Small intestine (tissue), 7 donors: Measurements from ENCODE around the gene CHID1. TPM values are rescaled to one million over a fixed set of nuclear protein-coding genes. Genes with fewer than 3 reads are reported as not detected.

Experiments used
- DNase-seq, 2 donors: peaks; one replicate each; pipeline versions ENCODE4 v3.0.0 to v3.0.0-alpha.2; 2013
- FAIRE-seq: peaks from 2 replicates; lab custom pipeline; 2012; peaks lifted over from hg19 to GRCh38; lab: Jason Lieb, UNC
- H3K27ac ChIP-seq, 3 donors: one replicate each; pipeline ENCODE4 v1.5.1; 2013; ENCODE audit warnings: low read length in 2 of 3, mild to moderate bottlenecking in 2 of 3, control low read depth in 1 of 3, inconsistent platforms in 1 of 3, low read depth in 1 of 3, moderate library complexity in 1 of 3
- H3K27me3 ChIP-seq, 3 donors: one replicate each; pipeline ENCODE4 v1.6.1; 2013; ENCODE audit warnings: low read length in 3 of 3, inconsistent platforms in 1 of 3; ENCODE audit not compliant: control insufficient read depth in 3 of 3, insufficient read depth in 3 of 3
- H3K36me3 ChIP-seq, 3 donors: one replicate each; pipeline ENCODE4 v1.6.1; 2013; ENCODE audit warnings: low read length in 3 of 3, inconsistent platforms in 1 of 3, low read depth in 1 of 3, mild to moderate bottlenecking in 1 of 3, moderate library complexity in 1 of 3; ENCODE audit not compliant: control insufficient read depth in 3 of 3, insufficient read depth in 2 of 3
- H3K4me1 ChIP-seq, 3 donors: one replicate each; pipeline ENCODE4 v1.6.1; 2013; ENCODE audit warnings: low read length in 2 of 3, inconsistent platforms in 1 of 3, low read depth in 1 of 3, mild to moderate bottlenecking in 1 of 3, moderate library complexity in 1 of 3; ENCODE audit not compliant: control insufficient read depth in 3 of 3, insufficient read depth in 2 of 3
- H3K4me3 ChIP-seq, 3 donors: one replicate each; pipeline ENCODE4 v1.5.1; 2013; ENCODE audit warnings: low read length in 3 of 3, control low read depth in 1 of 3, inconsistent platforms in 1 of 3, low read depth in 1 of 3, mild to moderate bottlenecking in 1 of 3, moderate library complexity in 1 of 3
- H3K9me3 ChIP-seq, 2 donors: one replicate each; pipeline ENCODE4 v1.6.1; 2013; ENCODE audit warnings: low read depth in 1 of 2, low read length in 1 of 2; ENCODE audit not compliant: control insufficient read depth in 2 of 2, insufficient read depth in 1 of 2
- WGBS, 3 donors: extraction: QIAGEN DNeasy Blood & Tissue Kit; methylation state at CpG; one replicate each; pipeline ENCODE4 v1.1.7; 2013; 5-methylcytosine and 5-hydroxymethylcytosine counted together
- polyA plus RNA-seq, 4 donors: library from polyadenylated mRNA; stranded (reverse) in 3 of 4; unstranded in 1 of 4; fragments of 200-250 nt in 3 of 4; fragments of 120-200 nt in 1 of 4; gene quantifications; one replicate each; pipeline versions ENCODE4 v1.2.1 to v1.2.3, GENCODE V29; 2013
- donor health status: healthy with polysubstance abuse.
- donor health status: control.
- donor health status: control.
- donor health status: Bipolar disorder and iron deficiency.
- donor health status: healthy.

CHID1 gene
- polyA plus RNA-seq, 4 donors = 13.6 to 94.4 (median 42.1) TPM

GRCh38 chr11:848380-848931 is 62.2 kb downstream of the CHID1 start:
- peaks cover 0 to 75% (median 6%) of the 10 kb centered on the region in 3 donors for H3K27me3 ChIP-seq

DNA sequence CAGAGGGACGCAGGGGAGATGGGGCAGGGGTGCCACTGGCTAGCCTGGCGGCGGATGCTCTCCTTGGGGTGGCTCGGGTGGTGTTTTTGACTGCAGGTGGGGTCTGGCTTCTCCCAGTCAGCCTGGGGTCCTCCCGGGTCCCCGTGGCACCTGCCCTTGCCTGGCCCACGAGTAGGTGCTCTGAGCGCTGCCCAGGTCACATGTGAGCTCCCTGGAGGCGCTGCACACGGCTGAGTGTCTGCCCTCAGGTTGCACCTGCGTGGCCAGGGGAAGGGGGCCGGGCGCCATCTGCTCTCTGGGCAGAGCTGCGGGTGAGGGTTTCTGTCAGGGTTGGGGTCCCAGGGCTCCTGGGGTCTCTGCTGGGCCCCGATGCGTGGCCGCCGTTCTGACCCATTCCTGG is 62.7 kb downstream of the CHID1 start:
- peaks cover 0 to 79% (median 6%) of the 10 kb centered on the region in 3 donors for H3K27me3 ChIP-seq
- H3K4me1 ChIP-seq = peaks cover 0 to 44% (median 4%) of the 10 kb centered on the region in 3 donors
- no peak overlapping the region for H3K27ac ChIP-seq
- no peaks in the 10 kb centered on the region for H3K36me3 ChIP-seq
- no peak for FAIRE-seq
- no peak overlapping the region for H3K4me3 ChIP-seq
- no peak for DNase-seq
- no peaks in the 10 kb centered on the region for H3K9me3 ChIP-seq
- WGBS, 3 donors = 39 to 75% (median 68%) methylated on average over 13 to 18 of the region's 18 CpGs

More at GRCh38 chr11:848380-848931, 62.2 kb downstream of the CHID1 start:
- Histone ChIP-seq H3K36me3 (peaks cover 0 to 2% (median 0%) of the 10 kb centered on the region in 3 donors), H3K4me1 (peaks cover 0 to 40% (median 4%) of the 10 kb centered on the region in 3 donors), H3K9me3 (no peaks in the 10 kb centered on the region), H3K27ac (no peak overlapping the region), H3K4me3 (no peak overlapping the region)
- peak; percentile 44 to 59 for DNase-seq
- 3 to 22% (median 11%) methylated on average over 9 to 14 of the region's 14 CpGs for WGBS, 3 donors
- no peak for FAIRE-seq

GRCh38 chr11:846496-847098 is 64.0 kb downstream of the CHID1 start:
- peaks cover 0 to 44% (median 4%) of the 10 kb centered on the region in 3 donors for H3K4me1 ChIP-seq
- FAIRE-seq (no peak), DNase-seq (no peak)
- no peaks in the 10 kb centered on the region for H3K36me3 ChIP-seq
- H3K4me3 ChIP-seq = no peak overlapping the region
- no peak overlapping the region for H3K27ac ChIP-seq
- WGBS, 3 donors = 68 to 76% (median 70%) methylated on average over 11 of the region's 11 CpGs
- no peaks in the 10 kb centered on the region for H3K9me3 ChIP-seq
- H3K27me3 ChIP-seq = peaks cover 0 to 73% (median 6%) of the 10 kb centered on the region in 3 donors

DNA sequence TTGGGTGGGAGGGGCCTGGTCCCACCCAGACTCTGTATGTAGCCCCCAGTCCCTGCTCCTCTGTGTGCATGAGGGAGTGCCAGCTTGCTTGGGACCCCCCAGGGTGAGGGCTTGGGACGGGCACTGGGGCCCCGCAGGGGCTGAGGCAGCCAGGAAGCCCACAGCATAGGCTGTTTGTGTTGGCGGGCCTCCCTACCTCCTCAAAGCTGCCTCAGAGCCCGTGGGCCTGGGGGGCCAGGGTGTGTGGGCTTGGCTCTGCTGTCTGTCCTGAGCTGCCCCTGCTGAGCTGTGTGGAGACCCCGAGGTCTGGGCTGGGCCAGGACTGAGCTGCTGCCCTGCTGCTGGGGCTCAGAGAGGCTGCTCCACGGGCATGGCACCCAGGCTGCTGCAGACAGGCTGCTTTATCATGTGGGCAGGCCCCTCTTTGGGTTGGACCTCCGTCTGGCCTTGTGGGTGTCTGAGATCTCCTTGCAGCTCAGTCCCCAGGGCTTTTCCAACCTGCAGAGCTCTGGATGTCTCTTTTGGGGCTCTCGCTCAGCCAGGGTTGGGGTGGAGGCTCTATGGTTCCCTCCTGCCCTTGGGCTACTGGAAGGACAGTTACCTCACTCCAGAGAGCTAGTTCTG is 64.6 kb downstream of the CHID1 start:
- Histone ChIP-seq H3K4me3 (no peak overlapping the region), H3K36me3 (peaks cover 0 to 3% (median 0%) of the 10 kb centered on the region in 3 donors), H3K27me3 (peaks cover 0 to 67% (median 6%) of the 10 kb centered on the region in 3 donors), H3K27ac (no peak overlapping the region), H3K9me3 (no peaks in the 10 kb centered on the region), H3K4me1 (peaks cover under 1 to 45% (median 8%) of the 10 kb centered on the region in 3 donors)
- DNase-seq (no peak), FAIRE-seq (no peak)
- 55 to 69% (median 62%) methylated on average over 8 of the region's 8 CpGs for WGBS, 3 donors

DNA sequence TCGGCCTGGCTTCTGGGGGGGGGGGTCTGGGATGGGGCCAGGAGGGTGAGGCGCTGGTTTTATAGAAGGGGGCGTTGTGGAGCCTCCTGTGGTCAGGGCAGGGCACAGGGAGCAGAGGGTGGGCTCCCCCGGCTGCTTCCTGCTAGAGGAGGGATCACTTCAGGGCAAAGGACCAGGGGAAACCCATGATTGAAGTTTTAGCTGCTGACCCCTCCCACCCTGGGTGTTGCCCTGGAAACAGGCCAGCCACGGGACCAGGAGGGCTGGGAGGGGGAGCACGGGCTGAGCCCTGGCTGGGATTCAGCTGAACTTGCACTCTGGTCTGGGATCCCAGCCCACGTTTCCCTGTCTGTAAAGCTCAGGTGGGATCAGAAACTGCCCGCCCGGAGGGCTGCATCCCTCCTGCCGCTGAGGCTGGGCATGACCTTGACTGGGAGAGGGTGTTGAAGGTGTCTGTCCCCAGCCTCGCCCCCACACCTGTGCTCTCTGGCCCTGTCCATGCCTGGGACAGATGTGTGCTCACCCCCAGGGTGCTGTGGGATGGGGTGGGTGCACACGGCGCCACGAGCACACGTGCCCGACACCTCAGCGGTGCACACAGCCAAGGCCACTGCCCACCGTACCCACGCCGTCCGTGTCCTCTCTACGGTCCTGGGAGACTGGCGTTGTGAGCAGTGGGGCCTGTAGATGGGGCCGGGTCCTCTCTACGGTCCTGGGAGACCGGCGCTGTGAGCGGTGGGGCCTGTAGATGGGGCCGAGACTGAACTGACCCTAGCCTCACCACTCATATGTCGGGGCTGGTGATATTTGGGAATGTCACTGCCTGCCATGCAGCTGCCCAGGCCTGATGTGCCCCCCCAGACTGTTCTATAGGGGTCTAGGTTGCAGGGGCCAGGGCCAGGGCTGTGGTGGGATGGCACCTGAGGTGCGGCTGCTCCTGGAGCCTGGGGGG is 65.6 kb downstream of the CHID1 start:
- Histone ChIP-seq H3K9me3 (no peaks in the 10 kb centered on the region), H3K27ac (peak overlapping the region in 2 of 3 donors; percentile 73 to 84), H3K4me3 (no peak overlapping the region), H3K27me3 (peaks cover 0 to 56% (median 4%) of the 10 kb centered on the region in 3 donors), H3K4me1 (peaks cover 4 to 43% (median 13%) of the 10 kb centered on the region in 3 donors), H3K36me3 (peaks cover 0 to 14% (median 0%) of the 10 kb centered on the region in 3 donors)
- DNase-seq = peak in 1 of 2 donors; percentile 66
- WGBS, 3 donors = 34 to 38% (median 34%) methylated on average over 25 to 31 of the region's 31 CpGs
- no peak for FAIRE-seq

DNA sequence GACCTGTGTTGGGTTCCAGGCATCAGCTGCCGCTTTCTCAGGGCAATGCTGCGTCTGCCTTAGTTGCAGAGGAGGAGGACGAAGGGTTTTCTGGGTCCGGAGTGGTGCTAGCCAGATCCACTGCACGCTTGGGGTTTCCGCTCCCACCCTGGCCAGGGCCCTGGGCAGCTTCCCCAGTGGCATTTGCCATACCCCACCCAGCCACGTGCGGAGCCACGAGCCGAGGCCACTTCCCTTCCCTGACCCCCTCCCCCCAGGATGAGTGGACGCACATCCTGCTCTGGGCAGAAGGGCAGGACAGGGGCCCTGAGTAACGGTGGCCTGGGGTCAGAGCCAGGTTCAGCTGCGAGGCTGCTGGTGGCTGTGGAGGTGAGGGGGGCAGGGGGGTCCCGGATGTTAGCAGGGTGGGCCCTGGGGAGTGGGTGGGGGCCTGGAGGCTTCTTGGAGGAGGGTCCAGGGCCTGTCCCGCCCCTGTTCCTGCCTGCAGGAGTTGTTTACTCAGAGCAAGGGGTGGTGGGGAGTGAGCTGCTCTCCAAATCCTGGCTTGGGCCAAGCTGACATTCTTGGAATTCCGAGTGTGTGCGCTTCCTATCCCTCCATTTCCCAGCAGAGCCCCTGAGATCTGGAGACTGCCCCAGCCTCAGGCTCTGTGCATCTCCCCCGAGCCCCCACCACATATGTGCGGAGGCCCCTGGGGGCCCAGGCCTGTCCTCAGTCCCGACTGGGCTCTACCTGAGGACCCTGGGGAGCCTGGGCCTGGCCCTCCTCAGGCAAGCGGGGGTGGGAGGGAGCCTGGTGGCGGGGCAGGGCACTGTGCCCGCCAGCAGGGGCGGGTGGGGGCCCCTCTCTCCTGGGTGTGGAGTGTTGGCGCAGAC is 66.6 kb downstream of the CHID1 start:
- H3K4me1 ChIP-seq = peaks cover 4 to 48% (median 13%) of the 10 kb centered on the region in 3 donors
- 7 to 13% (median 7%) methylated on average over 19 to 25 of the region's 25 CpGs for WGBS, 3 donors
- H3K9me3 ChIP-seq = no peaks in the 10 kb centered on the region
- peak overlapping the region; percentile 6 to 84 (median 73) for H3K27ac ChIP-seq
- peak overlapping the region; percentile 43 to 85 (median 80) for H3K4me3 ChIP-seq
- DNase-seq (peak; percentile 27 to 61), FAIRE-seq (no peak)
- H3K27me3 ChIP-seq = peaks cover 0 to 53% (median 0%) of the 10 kb centered on the region in 3 donors
- H3K36me3 ChIP-seq = peaks cover 0 to 23% (median 2%) of the 10 kb centered on the region in 3 donors

DNA sequence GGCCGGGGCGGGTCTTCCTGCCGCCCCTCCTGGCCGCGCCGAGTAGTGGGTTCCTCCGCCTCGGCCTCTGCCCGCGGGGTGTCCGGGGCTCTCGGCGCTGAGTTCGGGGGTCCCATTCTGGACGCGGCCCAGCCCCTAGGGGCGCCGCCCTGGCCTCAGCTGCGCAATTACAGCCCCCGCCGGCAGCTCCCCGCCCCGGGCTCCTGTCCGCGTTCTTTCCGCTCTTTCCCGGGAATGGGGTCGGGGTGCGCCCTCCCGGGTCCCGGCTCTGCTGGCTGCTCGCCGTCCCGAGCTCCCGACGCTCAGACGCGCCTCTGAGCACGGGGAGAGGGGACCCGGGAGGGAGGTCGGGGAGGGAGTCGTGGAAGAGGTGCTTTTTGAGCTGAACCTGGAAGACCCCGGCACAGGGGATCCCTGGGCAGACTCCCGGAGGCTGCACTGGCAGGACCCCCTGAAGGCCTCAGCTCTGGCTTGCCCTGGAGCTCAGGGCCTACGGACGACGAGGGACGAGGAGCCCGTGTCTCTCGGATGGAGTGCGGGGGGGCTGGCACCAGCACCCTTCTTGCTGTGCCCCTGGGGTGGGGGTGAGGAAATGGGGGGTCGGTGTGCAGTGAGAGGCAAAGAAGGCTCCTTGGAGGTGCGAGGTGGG is 67.4 kb downstream of the CHID1 start:
- Histone ChIP-seq H3K27me3 (peaks cover 0 to 45% (median 0%) of the 10 kb centered on the region in 3 donors), H3K4me3 (peak overlapping the region; percentile 43 to 85 (median 80)), H3K27ac (peak overlapping the region; percentile 16 to 84 (median 73)), H3K4me1 (peaks cover 4 to 49% (median 9%) of the 10 kb centered on the region in 3 donors), H3K9me3 (no peaks in the 10 kb centered on the region), H3K36me3 (peaks cover under 1 to 31% (median 8%) of the 10 kb centered on the region in 3 donors)
- 1% methylated on average over 22 to 53 of the region's 53 CpGs for WGBS, 3 donors
- DNase-seq (no peak), FAIRE-seq (no peak)
